Smooth muscle cell (in vitro differentiated cells): Measurements from ENCODE around the gene DGUOK. TPM values are rescaled to one million over a fixed set of nuclear protein-coding genes. Genes with fewer than 3 reads are reported as not detected.

ENCODE experiments used
- DNase-seq: peaks from one replicate; lab custom pipeline; 2025; ENCODE audit not compliant: unreplicated experiment; lab: John Stamatoyannopoulos, UW
- H2AFZ ChIP-seq: fragments of 200-600 bp; sonication (generic); 2 replicates; pipeline ENCODE4 v1.6.0; 2016; ENCODE audit warnings: antibody characterized with exemption, low read depth, mild to moderate bottlenecking
- H3F3A ChIP-seq: fragments of 200-600 bp; sonication (generic); 2 replicates; pipeline ENCODE4 v1.6.0; 2017; ENCODE audit warnings: antibody characterized with exemption, low read depth
- H3K27ac ChIP-seq: fragments of 200-600 bp; sonication (generic); 2 replicates; pipeline ENCODE4 v1.5.1; 2016; ENCODE audit warnings: low read depth, mild to moderate bottlenecking
- H3K27me3 ChIP-seq: fragments of 200-600 bp; sonication (generic); 2 replicates; pipeline ENCODE4 v1.6.1; 2016; ENCODE audit warnings: low read depth, mild to moderate bottlenecking
- H3K36me3 ChIP-seq: fragments of 200-600 bp; sonication (generic); 2 replicates; pipeline ENCODE4 v1.5.1; 2016; ENCODE audit warnings: low read depth
- H3K4me1 ChIP-seq: fragments of 200-600 bp; sonication (generic); 2 replicates; pipeline ENCODE4 v1.5.1; 2016; ENCODE audit warnings: low read depth
- H3K4me2 ChIP-seq: fragments of 200-600 bp; sonication (generic); 2 replicates; pipeline ENCODE4 v1.6.0; 2016; ENCODE audit warnings: mild to moderate bottlenecking
- H3K4me3 ChIP-seq: fragments of 200-600 bp; sonication (generic); 2 replicates; pipeline ENCODE4 v1.5.1; 2016; ENCODE audit warnings: mild to moderate bottlenecking
- H3K79me2 ChIP-seq: fragments of 200-600 bp; sonication (generic); 2 replicates; pipeline ENCODE4 v1.6.0; 2016; ENCODE audit warnings: low read depth, mild to moderate bottlenecking
- H3K9ac ChIP-seq: fragments of 200-600 bp; sonication (generic); 2 replicates; pipeline ENCODE4 v1.6.0; 2016; ENCODE audit warnings: low read depth
- H3K9me3 ChIP-seq: fragments of 200-600 bp; sonication (generic); replicated peaks from 2 replicates; pipeline ENCODE4 v1.5.1; 2016; ENCODE audit warnings: low read depth
- H4K20me1 ChIP-seq: fragments of 200-600 bp; sonication (generic); 2 replicates; pipeline ENCODE4 v1.6.0; 2016; ENCODE audit warnings: low read depth
- WGBS: methylation state at CpG from one replicate; pipeline ENCODE4 v1.1.7; 2016; ENCODE audit warnings: low lambda C conversion rate; 5-methylcytosine and 5-hydroxymethylcytosine counted together
- polyA plus RNA-seq: library from polyadenylated mRNA; unstranded; fragments of >200 nt; fragmentation: Nextera tagmentation; extraction: Ambion mirVana; gene quantifications from 2 replicates; pipeline ENCODE4 v1.2.1, GENCODE V29; 2016
- total RNA-seq: library from RNA; depleted of rRNA; stranded (reverse); fragments of >200 nt; gene quantifications from 2 replicates; pipeline ENCODE4 v1.2.3, GENCODE V29; 2014
- TF ChIP-seq, protein P1 (sequence below): fragments of 200-600 bp; sonication (generic); IDR thresholded peaks from 2 replicates; pipeline ENCODE4 v1.5.1; 2017; ENCODE audit warnings: borderline replicate concordance, mild to moderate bottlenecking, antibody characterized with exemption; ENCODE audit not compliant: insufficient read depth, poor library complexity, severe bottlenecking

The DGUOK gene
- total and polyA plus RNA-seq, 2 experiments from 2014 or later: 112 to 154 TPM

DNA sequence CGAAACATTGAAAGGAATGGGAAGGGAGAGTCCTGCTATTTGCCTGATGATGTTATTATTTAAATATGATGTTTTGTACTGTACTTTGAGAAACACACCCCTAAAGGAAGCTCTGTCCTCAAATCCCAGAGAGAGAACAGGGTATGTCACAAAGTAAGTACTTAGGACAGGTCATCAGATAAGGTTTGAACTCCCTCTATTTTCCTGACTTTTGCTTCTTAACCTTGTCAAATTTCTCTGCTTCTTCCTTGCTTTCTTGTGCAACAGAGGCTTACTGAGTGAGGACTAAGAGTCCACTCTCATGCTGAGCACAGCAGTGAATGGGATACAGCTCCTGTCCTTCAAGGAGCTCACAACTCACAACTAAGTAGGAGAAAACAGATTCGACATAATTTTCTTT lies 3.7 kb downstream of the DGUOK start:
- Histone ChIP-seq H3K9ac (no peak overlapping the region), H3K4me1 (peaks cover 23% of the 10 kb centered on the region), H3K9me3 (no peaks in the 10 kb centered on the region), H3K27ac (peak overlapping the region; percentile 5), H3K27me3 (no peaks in the 10 kb centered on the region), H2AFZ (no peak overlapping the region), H4K20me1 (peaks cover 53% of the 10 kb centered on the region), H3K79me2 (peaks cover 80% of the 10 kb centered on the region), H3K4me3 (no peak overlapping the region), H3K36me3 (no peaks in the 10 kb centered on the region), H3F3A (peaks cover 9% of the 10 kb centered on the region), H3K4me2 (no peak overlapping the region)
- 100% methylated on average over 2 of the region's 2 CpGs for WGBS
- DNase-seq: no peak
- TF ChIP-seq, protein P1, sequence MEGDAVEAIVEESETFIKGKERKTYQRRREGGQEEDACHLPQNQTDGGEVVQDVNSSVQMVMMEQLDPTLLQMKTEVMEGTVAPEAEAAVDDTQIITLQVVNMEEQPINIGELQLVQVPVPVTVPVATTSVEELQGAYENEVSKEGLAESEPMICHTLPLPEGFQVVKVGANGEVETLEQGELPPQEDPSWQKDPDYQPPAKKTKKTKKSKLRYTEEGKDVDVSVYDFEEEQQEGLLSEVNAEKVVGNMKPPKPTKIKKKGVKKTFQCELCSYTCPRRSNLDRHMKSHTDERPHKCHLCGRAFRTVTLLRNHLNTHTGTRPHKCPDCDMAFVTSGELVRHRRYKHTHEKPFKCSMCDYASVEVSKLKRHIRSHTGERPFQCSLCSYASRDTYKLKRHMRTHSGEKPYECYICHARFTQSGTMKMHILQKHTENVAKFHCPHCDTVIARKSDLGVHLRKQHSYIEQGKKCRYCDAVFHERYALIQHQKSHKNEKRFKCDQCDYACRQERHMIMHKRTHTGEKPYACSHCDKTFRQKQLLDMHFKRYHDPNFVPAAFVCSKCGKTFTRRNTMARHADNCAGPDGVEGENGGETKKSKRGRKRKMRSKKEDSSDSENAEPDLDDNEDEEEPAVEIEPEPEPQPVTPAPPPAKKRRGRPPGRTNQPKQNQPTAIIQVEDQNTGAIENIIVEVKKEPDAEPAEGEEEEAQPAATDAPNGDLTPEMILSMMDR: no peak

DNA sequence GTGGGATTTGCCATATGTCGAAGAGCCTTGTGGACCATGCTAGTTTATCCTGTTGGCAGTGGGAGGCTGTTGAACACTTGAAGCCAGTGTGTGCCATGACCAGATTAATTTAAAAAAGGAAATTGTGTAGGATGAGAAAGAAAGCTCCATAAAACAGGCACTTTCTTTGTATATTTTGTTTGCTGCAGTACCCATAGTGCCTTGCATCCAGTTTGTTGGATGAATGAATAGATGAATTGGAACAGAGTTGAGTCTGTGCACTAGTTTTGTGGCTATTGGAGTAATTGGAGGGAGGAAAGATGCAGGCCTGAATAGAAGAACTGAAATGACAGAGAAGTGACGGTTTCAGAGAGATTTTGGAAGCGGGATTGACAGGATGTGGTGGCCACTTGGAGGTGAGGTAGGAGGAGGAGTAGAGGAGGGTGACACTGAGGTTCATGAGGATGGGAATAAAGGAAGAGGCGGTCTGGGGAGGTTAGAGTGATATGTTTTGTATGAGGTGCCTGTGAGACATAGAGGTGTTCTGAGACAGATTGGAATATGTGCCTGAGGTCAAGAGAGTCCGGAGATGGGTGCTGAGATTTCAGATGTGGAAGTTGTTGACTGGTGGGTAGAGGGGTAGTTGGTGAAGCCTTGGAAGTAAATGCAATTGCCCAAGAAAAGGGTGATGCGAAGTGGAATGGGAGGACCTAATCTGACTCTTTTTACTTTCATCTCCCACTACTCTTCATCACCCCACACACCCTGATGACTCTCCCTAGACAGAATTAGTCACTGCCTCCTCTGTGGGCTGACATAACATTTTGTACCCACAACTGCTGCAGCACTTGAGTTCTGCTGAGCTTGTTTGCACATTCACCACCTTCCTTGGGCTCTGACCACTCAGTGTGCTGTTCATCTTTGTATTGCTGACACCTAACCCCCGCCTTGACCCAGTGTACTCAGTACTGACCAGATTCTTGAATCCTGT lies 5.1 kb downstream of the DGUOK start:
- Histone ChIP-seq H3K4me1 (peaks cover 19% of the 10 kb centered on the region), H3F3A (peaks cover 9% of the 10 kb centered on the region), H3K36me3 (no peaks in the 10 kb centered on the region), H3K9me3 (no peaks in the 10 kb centered on the region), H4K20me1 (peaks cover 67% of the 10 kb centered on the region), H2AFZ (no peak overlapping the region), H3K9ac (peak overlapping the region; percentile 22), H3K4me2 (peak overlapping the region; percentile 74), H3K27me3 (no peaks in the 10 kb centered on the region), H3K27ac (peak overlapping the region; percentile 75), H3K4me3 (no peak overlapping the region), H3K79me2 (peaks cover 93% of the 10 kb centered on the region)
- WGBS: 90% methylated on average over 7 of the region's 7 CpGs
- no peak for DNase-seq
- TF ChIP-seq, protein P1: no peak

DNA sequence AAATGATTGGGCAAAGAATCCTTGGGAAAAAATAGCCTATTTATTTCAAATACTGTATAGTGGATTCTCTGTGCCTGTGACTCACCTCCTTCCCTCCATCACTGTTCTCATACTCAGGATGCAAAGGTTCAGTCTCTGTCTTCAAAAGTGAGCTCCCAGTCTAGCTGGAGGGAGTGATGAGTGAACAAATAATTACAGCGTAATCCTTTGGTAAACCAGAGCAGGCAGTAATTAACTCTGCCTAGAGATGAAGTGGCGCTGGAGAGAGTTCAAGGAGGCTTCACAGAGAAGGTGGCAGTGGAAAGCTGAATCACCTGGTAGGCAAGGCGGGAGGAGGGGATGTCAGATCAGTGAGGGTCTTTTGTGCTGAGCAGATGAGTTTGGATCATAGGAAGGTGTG lies 6.5 kb downstream of the DGUOK start:
- H3K9me3 ChIP-seq: no peaks in the 10 kb centered on the region
- no peaks in the 10 kb centered on the region for H3K36me3 ChIP-seq
- H3K27ac ChIP-seq: peak overlapping the region; percentile 75
- H3K9ac ChIP-seq: no peak overlapping the region
- H3K4me3 ChIP-seq: no peak overlapping the region
- no peak for DNase-seq
- no peak overlapping the region for H2AFZ ChIP-seq
- peak overlapping the region; percentile 74 for H3K4me2 ChIP-seq
- peaks cover 9% of the 10 kb centered on the region for H3F3A ChIP-seq
- TF ChIP-seq, protein P1: no peak
- H4K20me1 ChIP-seq: peaks cover 81% of the 10 kb centered on the region
- peaks cover 9% of the 10 kb centered on the region for H3K4me1 ChIP-seq
- no peaks in the 10 kb centered on the region for H3K27me3 ChIP-seq
- peaks cover 85% of the 10 kb centered on the region for H3K79me2 ChIP-seq
- WGBS: 64% methylated on average over 3 of the region's 3 CpGs
